Endothelial cell of umbilical vein (primary cell): ENCODE results near the gene RELL2. TPM values are rescaled to one million over a fixed set of nuclear protein-coding genes. Genes with fewer than 3 reads are reported as not detected.

Experiments used
- BruUV-seq: library from RNA; stranded (reverse); fragments of 400-500 nt; replicated peaks from 2 replicates; lab custom pipeline; 2021; lab: Mats Ljungman, UMichigan
- CTCF ChIA-PET: fragments of 300-600, 350-600 bp; sonication (Branson Sonifier 250); formaldehyde crosslinking; loops from one replicate; lab custom pipeline; 2021; ENCODE audit warnings: antibody characterized with exemption, inconsistent platforms; lab: Charles Lee
- POLR2A ChIA-PET: fragments of 300-600, 350-600 bp; sonication (Branson Sonifier 250); formaldehyde crosslinking; loops from one replicate; lab custom pipeline; 2021; ENCODE audit warnings: antibody characterized with exemption, inconsistent platforms; lab: Charles Lee
- DNase-seq: peaks from one replicate; pipeline ENCODE4 v3.0.0-alpha.2; 2011; ENCODE audit warnings: low read depth, low spot score
- FAIRE-seq: peaks from 2 replicates; lab custom pipeline; 2011; peaks lifted over from hg19 to GRCh38; lab: Jason Lieb, UNC
- H2AFZ ChIP-seq: 2 replicates; pipeline ENCODE4 v1.6.0; 2012; ENCODE audit warnings: low read depth, low read length, control low read depth, inconsistent platforms
- H3K27ac ChIP-seq: 2 replicates; pipeline ENCODE4 v1.5.1; 2011; ENCODE audit warnings: low read depth, mild to moderate bottlenecking, control low read depth, low read length, moderate library complexity; ENCODE audit not compliant: insufficient read depth
- H3K27me3 ChIP-seq, 2 experiments: 2 replicates each; pipeline versions ENCODE4 v1.6.0 to v1.6.1; 2011; ENCODE audit warnings: low read length in 2 of 2, mixed read lengths in 1 of 2; ENCODE audit not compliant: control insufficient read depth in 2 of 2, insufficient read depth in 2 of 2
- H3K36me3 ChIP-seq, 2 experiments: 2 replicates in 1 of 2; 3 replicates in 1 of 2; pipeline ENCODE4 v1.5.1; 2011; ENCODE audit warnings: low read length in 2 of 2, mild to moderate bottlenecking in 1 of 2, moderate library complexity in 1 of 2; ENCODE audit not compliant: control insufficient read depth in 2 of 2, insufficient read depth in 2 of 2; ENCODE audit errors: extremely low read depth in 1 of 2
- H3K4me1 ChIP-seq: 3 replicates; pipeline ENCODE4 v1.5.1; 2011; ENCODE audit warnings: mild to moderate bottlenecking, low read length; ENCODE audit not compliant: control insufficient read depth, insufficient read depth; ENCODE audit errors: extremely low read depth
- H3K4me2 ChIP-seq: 2 replicates; pipeline ENCODE4 v1.6.1; 2011; ENCODE audit warnings: low read length, control low read depth, mixed read lengths; ENCODE audit not compliant: insufficient read depth
- H3K4me3 ChIP-seq, 3 experiments: fragments of 200-600 bp in 1 of 3; sonication (generic), shearing (Covaris generic) in 1 of 3; replicated peaks in 1 of 3; 2 replicates each; pipeline ENCODE4 v1.5.1; 2011 to 2016; ENCODE audit warnings: control low read depth in 3 of 3, low read length in 3 of 3, mild to moderate bottlenecking in 2 of 3, inconsistent platforms in 1 of 3, low read depth in 1 of 3, moderate library complexity in 1 of 3; ENCODE audit not compliant: insufficient read depth in 1 of 3
- H3K79me2 ChIP-seq: 2 replicates; pipeline ENCODE4 v1.6.0; 2012; ENCODE audit warnings: low read length, inconsistent platforms; ENCODE audit not compliant: control insufficient read depth, insufficient read depth
- H3K9ac ChIP-seq: replicated peaks from 2 replicates; pipeline ENCODE3; 2011; ENCODE audit warnings: low read length, control low read depth; ENCODE audit not compliant: insufficient read depth; ENCODE audit errors: extremely low read depth
- H3K9me1 ChIP-seq: replicated peaks from 3 replicates; pipeline ENCODE4 v1.6.0; 2011; ENCODE audit warnings: mild to moderate bottlenecking, low read length; ENCODE audit not compliant: control insufficient read depth, insufficient read depth; ENCODE audit errors: extremely low read depth
- H3K9me3 ChIP-seq: replicated peaks from 2 replicates; pipeline ENCODE4 v1.5.1; 2012; ENCODE audit warnings: low read length, inconsistent platforms; ENCODE audit not compliant: control insufficient read depth, insufficient read depth
- H4K20me1 ChIP-seq: replicated peaks from 2 replicates; pipeline ENCODE3; 2011; ENCODE audit warnings: mild to moderate bottlenecking, low read length; ENCODE audit not compliant: control insufficient read depth, insufficient read depth; ENCODE audit errors: extremely low read depth
- EZH2 ChIP-seq: IDR thresholded peaks from 2 replicates; pipeline ENCODE4 v1.6.1; 2012; ENCODE audit warnings: borderline replicate concordance, low read depth, mild to moderate bottlenecking, moderate library complexity, low read length, inconsistent platforms; ENCODE audit not compliant: severe bottlenecking
- FOS ChIP-seq: IDR thresholded peaks from 2 replicates; pipeline ENCODE4 v1.6.1; 2011; ENCODE audit warnings: mild to moderate bottlenecking, low read length, moderate library complexity, borderline replicate concordance; ENCODE audit not compliant: insufficient read depth
- GATA2 ChIP-seq: IDR thresholded peaks from 2 replicates; pipeline ENCODE4 v1.7.0; 2011; ENCODE audit warnings: low read depth, mild to moderate bottlenecking, moderate library complexity, mixed read lengths, low read length; ENCODE audit not compliant: insufficient read length, insufficient read depth
- JUN ChIP-seq: IDR thresholded peaks from 2 replicates; pipeline ENCODE4 v1.6.1; 2011; ENCODE audit warnings: borderline replicate concordance, low read depth; ENCODE audit not compliant: insufficient read length, insufficient read depth
- MYC ChIP-seq: IDR thresholded peaks from one replicate; pipeline ENCODE4 v1.6.1; 2011; ENCODE audit warnings: mild to moderate bottlenecking, low read depth, low read length
- POLR2AphosphoS5 ChIP-seq: IDR thresholded peaks from 2 replicates; pipeline ENCODE4 v1.6.1; 2012; ENCODE audit warnings: low read depth, mild to moderate bottlenecking, control low read depth, low read length, moderate library complexity; ENCODE audit not compliant: insufficient read depth
- dilution Hi-C: fragments of 300-500 bp; cut with MboI; formaldehyde crosslinking; loops from one replicate; pipeline ENCODE4 v1.15.0; 2019; ENCODE audit warnings: low sequenced_read_pairs; ENCODE audit not compliant: extremely low pct_ligation_motif_present
- intact Hi-C: fragments of 100-400 bp; cut with micrococcal nuclease; formaldehyde crosslinking; loops from one replicate; pipeline ENCODE4 v1.10.0; 2022
- polyA plus RNA-seq, 4 experiments: library from polyadenylated mRNA; depleted of rRNA in 3 of 4; stranded (reverse) in 3 of 4; unstranded in 1 of 4; fragments of >200 nt; gene quantifications; 2 replicates each; pipeline versions ENCODE4 v1.2.1 to v1.2.3, GENCODE V29; 2011 to 2012; ENCODE audit warnings: missing spikeins in 1 of 4
- total RNA-seq: library from RNA; stranded (reverse); gene quantifications from 2 replicates; pipeline ENCODE4 v1.2.3, GENCODE V29; 2021
- TF ChIP-seq, protein P1 (sequence below), 2 donors: IDR thresholded peaks; 1 replicate in 1 of 2; 2 replicates in 1 of 2; pipeline ENCODE4 v1.5.1; 2011; ENCODE audit warnings: low read length in 2 of 2, mild to moderate bottlenecking in 2 of 2, moderate library complexity in 2 of 2, control low read depth in 1 of 2, inconsistent platforms in 1 of 2, low read depth in 1 of 2; ENCODE audit not compliant: insufficient read depth in 1 of 2; ENCODE audit errors: extremely low read depth in 1 of 2
- TF ChIP-seq, protein P2 (sequence below): IDR thresholded peaks from 2 replicates; pipeline ENCODE4 v1.6.1; 2011; ENCODE audit not compliant: insufficient read depth, insufficient read length

Gene RELL2
- total and polyA plus RNA-seq, 2 donors (not counting 3 experiments of a cell fraction or from before 2014, with no cell fraction given), result 3.4 to 3.6 TPM

DNA sequence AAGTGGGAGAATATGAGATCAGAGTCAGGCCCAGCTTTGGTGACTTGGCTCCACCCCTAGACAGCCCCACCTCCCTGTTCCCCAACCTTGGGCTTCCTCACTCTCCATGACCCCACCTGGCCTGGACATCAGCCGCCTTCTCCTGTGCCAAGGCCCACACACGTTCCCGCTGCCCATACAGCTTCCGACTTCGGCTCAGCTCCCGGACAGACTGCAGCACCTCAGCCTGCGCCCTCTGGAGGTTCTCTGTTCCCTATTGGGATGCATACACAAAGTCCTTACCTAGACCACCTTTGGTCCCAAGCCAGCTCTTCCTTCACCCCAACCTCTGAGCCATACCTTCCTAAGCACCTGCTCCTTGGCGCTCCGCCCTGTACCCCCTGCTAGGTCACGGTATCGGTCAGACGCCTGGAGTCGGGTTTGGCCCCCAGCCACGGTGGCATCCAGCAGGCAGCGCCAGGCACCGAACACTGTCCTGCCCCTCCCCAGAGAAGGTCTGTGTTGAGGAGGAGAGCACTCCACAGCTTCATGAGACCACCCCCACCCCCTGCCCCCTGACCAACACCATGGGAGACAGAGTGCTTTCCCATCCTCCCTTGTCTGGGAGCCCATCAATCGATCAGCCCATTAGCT, 12.4 kb downstream of the RELL2 start:
- H3K9ac ChIP-seq, result no peak overlapping the region
- dilution Hi-C loops, result no loop called here
- CTCF ChIA-PET, result interaction anchor here (0.8 to 2.9 kb wide), 3 partner anchors 30 to 57 kb away, joined by 3 to 12 read pairs (median 3); partner anchors contain the start of gene DIAPH1

More for the DNA sequence above, 12.4 kb downstream of the RELL2 start:
- H3K4me3 ChIP-seq, result no peak overlapping the region
- H3K36me3 ChIP-seq, result peaks cover 9 to 18% of the 10 kb centered on the region in 2 experiments
- H3K9me1 ChIP-seq, result no peaks in the 10 kb centered on the region
- FAIRE-seq, result no peak
- no peak overlapping the region for H3K4me2 ChIP-seq
- POLR2A ChIA-PET, result no interaction called here
- H4K20me1 ChIP-seq, result no peaks in the 10 kb centered on the region
- H3K27me3 ChIP-seq, result no peaks in the 10 kb centered on the region
- H3K4me1 ChIP-seq, result peaks cover 9% of the 10 kb centered on the region
- H3K9me3 ChIP-seq, result no peaks in the 10 kb centered on the region
- intact Hi-C loops, result no loop called here
- TF ChIP-seq GATA2 (no peak), JUN (no peak), EZH2 (no peak), POLR2AphosphoS5 (no peak), FOS (no peak), MYC (no peak)
- TF ChIP-seq, protein P1, sequence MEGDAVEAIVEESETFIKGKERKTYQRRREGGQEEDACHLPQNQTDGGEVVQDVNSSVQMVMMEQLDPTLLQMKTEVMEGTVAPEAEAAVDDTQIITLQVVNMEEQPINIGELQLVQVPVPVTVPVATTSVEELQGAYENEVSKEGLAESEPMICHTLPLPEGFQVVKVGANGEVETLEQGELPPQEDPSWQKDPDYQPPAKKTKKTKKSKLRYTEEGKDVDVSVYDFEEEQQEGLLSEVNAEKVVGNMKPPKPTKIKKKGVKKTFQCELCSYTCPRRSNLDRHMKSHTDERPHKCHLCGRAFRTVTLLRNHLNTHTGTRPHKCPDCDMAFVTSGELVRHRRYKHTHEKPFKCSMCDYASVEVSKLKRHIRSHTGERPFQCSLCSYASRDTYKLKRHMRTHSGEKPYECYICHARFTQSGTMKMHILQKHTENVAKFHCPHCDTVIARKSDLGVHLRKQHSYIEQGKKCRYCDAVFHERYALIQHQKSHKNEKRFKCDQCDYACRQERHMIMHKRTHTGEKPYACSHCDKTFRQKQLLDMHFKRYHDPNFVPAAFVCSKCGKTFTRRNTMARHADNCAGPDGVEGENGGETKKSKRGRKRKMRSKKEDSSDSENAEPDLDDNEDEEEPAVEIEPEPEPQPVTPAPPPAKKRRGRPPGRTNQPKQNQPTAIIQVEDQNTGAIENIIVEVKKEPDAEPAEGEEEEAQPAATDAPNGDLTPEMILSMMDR (IDR thresholded peaks at IDR 0.05; ENCODE audit: extremely low read depth in 1 of 2, insufficient read depth in 1 of 2, low read depth in 1 of 2, low read length in 2 of 2), result no peak
- TF ChIP-seq, protein P2, sequence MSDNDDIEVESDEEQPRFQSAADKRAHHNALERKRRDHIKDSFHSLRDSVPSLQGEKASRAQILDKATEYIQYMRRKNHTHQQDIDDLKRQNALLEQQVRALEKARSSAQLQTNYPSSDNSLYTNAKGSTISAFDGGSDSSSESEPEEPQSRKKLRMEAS, result no peak
- no peaks in the 10 kb centered on the region for H3K79me2 ChIP-seq
- no peak for DNase-seq
- H3K27ac ChIP-seq, result no peak overlapping the region
- BruUV-seq, result no TSS peak
- no peak overlapping the region for H2AFZ ChIP-seq
